Endothelial cell (in vitro differentiated cells): ENCODE results near the gene DDX52. TPM values are rescaled to one million over a fixed set of nuclear protein-coding genes. Genes with fewer than 3 reads are reported as not detected.
A peak's percentile ranks its signal among the peaks of the same experiment; 100 is the strongest.

Experiments
- DNase-seq: peaks from one replicate; pipeline ENCODE4 v3.0.0; 2021; ENCODE audit warnings: low spot score
- H3K27ac Mint-ChIP-seq: one replicate; pipeline ENCODE4 v1.8.0; 2021; ENCODE audit warnings: mixed read lengths, inconsistent platforms; ENCODE audit not compliant: unreplicated experiment
- H3K27me3 Mint-ChIP-seq: one replicate; pipeline ENCODE4 v1.8.0; 2021; ENCODE audit warnings: mild to moderate bottlenecking, moderate library complexity, mixed read lengths, inconsistent platforms; ENCODE audit not compliant: unreplicated experiment
- H3K36me3 Mint-ChIP-seq: one replicate; pipeline ENCODE4 v1.8.0; 2021; ENCODE audit warnings: mild to moderate bottlenecking, low read depth, mixed read lengths, inconsistent platforms; ENCODE audit not compliant: unreplicated experiment
- H3K4me1 Mint-ChIP-seq: one replicate; pipeline ENCODE4 v1.8.0; 2021; ENCODE audit warnings: mild to moderate bottlenecking, mixed read lengths, inconsistent platforms; ENCODE audit not compliant: unreplicated experiment
- H3K4me3 Mint-ChIP-seq: one replicate; pipeline ENCODE4 v1.8.0; 2021; ENCODE audit warnings: mild to moderate bottlenecking, mixed read lengths, inconsistent platforms; ENCODE audit not compliant: unreplicated experiment
- H3K9me3 Mint-ChIP-seq: one replicate; pipeline ENCODE4 v1.8.0; 2021; ENCODE audit warnings: mixed read lengths, inconsistent platforms; ENCODE audit not compliant: unreplicated experiment
- CTCF ChIP-seq: fragments of 200-600 bp; sonication (generic); IDR thresholded peaks from one replicate; pipeline ENCODE4 v1.5.0; 2021; ENCODE audit warnings: antibody characterized with exemption; ENCODE audit not compliant: unreplicated experiment
- total RNA-seq: library from RNA; stranded (reverse); fragmentation: NEBNext Ultra II Directional; extraction: Animal tissue kit (Norgen Biotek cat#: 25700); gene quantifications from one replicate; pipeline ENCODE4 v1.2.1, GENCODE V29; 2021; ENCODE audit not compliant: unreplicated experiment

The DDX52 gene
- total RNA-seq, 1 donor from 2014 or later: 35.5 TPM

GRCh38 chr17:37568350-37569053 is 74.7 kb downstream of the DDX52 start:
- H3K9me3 Mint-ChIP-seq: no peaks in the 10 kb centered on the region
- H3K36me3 Mint-ChIP-seq: peaks cover 42% of the 10 kb centered on the region
- no peak for TF ChIP-seq CTCF
- H3K27ac Mint-ChIP-seq: no peak overlapping the region
- no peaks in the 10 kb centered on the region for H3K4me1 Mint-ChIP-seq
- DNase-seq: no peak
- H3K27me3 Mint-ChIP-seq: no peaks in the 10 kb centered on the region
- H3K4me3 Mint-ChIP-seq: no peak overlapping the region

GRCh38 chr17:37567538-37567937 is 75.7 kb downstream of the DDX52 start:
- Mint-ChIP-seq H3K4me3 (no peak overlapping the region), H3K4me1 (no peaks in the 10 kb centered on the region), H3K36me3 (peaks cover 38% of the 10 kb centered on the region), H3K9me3 (no peaks in the 10 kb centered on the region), H3K27me3 (no peaks in the 10 kb centered on the region), H3K27ac (no peak overlapping the region)
- DNase-seq: no peak
- no peak for TF ChIP-seq CTCF

- no peaks in the 10 kb centered on the region for H3K4me1 Mint-ChIP-seq
- no peaks in the 10 kb centered on the region for H3K9me3 Mint-ChIP-seq
- no peak for TF ChIP-seq CTCF
- H3K27me3 Mint-ChIP-seq: no peaks in the 10 kb centered on the region
- H3K4me3 Mint-ChIP-seq: peak overlapping the region; percentile 80
- H3K27ac Mint-ChIP-seq: no peak overlapping the region
- no peak for DNase-seq
- H3K36me3 Mint-ChIP-seq: peaks cover 35% of the 10 kb centered on the region
Measured at GRCh38 chr17:37567137-37567536, 76.1 kb downstream of the DDX52 start.

GRCh38 chr17:37564252-37564651 is 79.0 kb downstream of the DDX52 start:
- Mint-ChIP-seq H3K27me3 (no peaks in the 10 kb centered on the region), H3K4me3 (no peak overlapping the region), H3K4me1 (no peaks in the 10 kb centered on the region), H3K9me3 (no peaks in the 10 kb centered on the region), H3K36me3 (peaks cover 40% of the 10 kb centered on the region), H3K27ac (no peak overlapping the region)
- no peak for TF ChIP-seq CTCF
- no peak for DNase-seq

GRCh38 chr17:37562016-37562745 is 81.1 kb downstream of the DDX52 start:
- Mint-ChIP-seq H3K9me3 (no peaks in the 10 kb centered on the region), H3K27ac (no peak overlapping the region), H3K36me3 (peaks cover 24% of the 10 kb centered on the region), H3K27me3 (no peaks in the 10 kb centered on the region), H3K4me1 (no peaks in the 10 kb centered on the region), H3K4me3 (no peak overlapping the region)
- no peak for DNase-seq
- TF ChIP-seq CTCF: no peak
